ENCODE measurements around the gene HNRNPA2B1. TPM values are rescaled to one million over a fixed set of nuclear protein-coding genes. Genes with fewer than 3 reads are reported as not detected.
"Not testable (repeated sequence)": the region's sequence is repeated elsewhere in the genome, so short reads cannot be mapped to it uniquely, and the experiment has no call there.

The HNRNPA2B1 gene
- total RNA-seq, 1 donor = 82.9 TPM

GRCh38 chr7:26179826-26180497, 20.6 kb downstream of the HNRNPA2B1 start:
- Histone ChIP-seq H3K27me3 (ENCODE audit: insufficient read depth, low read length) (no peaks in the 10 kb centered on the region), H4K20me1 (ENCODE audit: insufficient read depth, low read length) (peaks cover 10% of the 10 kb centered on the region), H3K9me3 (ENCODE audit: low read depth, low read length) (no peaks in the 10 kb centered on the region), H3K4me3 (ENCODE audit: insufficient read depth, low read length) (no peak overlapping the region), H2AFZ (ENCODE audit: low read length) (no peak overlapping the region), H3K4me1 (ENCODE audit: insufficient read depth, low read length) (no peaks in the 10 kb centered on the region), H3K4me2 (ENCODE audit: insufficient read depth, low read length) (no peak overlapping the region), H3K36me3 (ENCODE audit: insufficient read depth, low read length) (no peaks in the 10 kb centered on the region), H3K27ac (ENCODE audit: low read depth, low read length) (no peak overlapping the region), H3K79me2 (ENCODE audit: insufficient read depth, low read length) (no peaks in the 10 kb centered on the region)
- TF ChIP-seq, protein P1, sequence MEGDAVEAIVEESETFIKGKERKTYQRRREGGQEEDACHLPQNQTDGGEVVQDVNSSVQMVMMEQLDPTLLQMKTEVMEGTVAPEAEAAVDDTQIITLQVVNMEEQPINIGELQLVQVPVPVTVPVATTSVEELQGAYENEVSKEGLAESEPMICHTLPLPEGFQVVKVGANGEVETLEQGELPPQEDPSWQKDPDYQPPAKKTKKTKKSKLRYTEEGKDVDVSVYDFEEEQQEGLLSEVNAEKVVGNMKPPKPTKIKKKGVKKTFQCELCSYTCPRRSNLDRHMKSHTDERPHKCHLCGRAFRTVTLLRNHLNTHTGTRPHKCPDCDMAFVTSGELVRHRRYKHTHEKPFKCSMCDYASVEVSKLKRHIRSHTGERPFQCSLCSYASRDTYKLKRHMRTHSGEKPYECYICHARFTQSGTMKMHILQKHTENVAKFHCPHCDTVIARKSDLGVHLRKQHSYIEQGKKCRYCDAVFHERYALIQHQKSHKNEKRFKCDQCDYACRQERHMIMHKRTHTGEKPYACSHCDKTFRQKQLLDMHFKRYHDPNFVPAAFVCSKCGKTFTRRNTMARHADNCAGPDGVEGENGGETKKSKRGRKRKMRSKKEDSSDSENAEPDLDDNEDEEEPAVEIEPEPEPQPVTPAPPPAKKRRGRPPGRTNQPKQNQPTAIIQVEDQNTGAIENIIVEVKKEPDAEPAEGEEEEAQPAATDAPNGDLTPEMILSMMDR (IDR thresholded peaks at IDR 0.05; ENCODE audit: extremely low read depth, low read depth, low read length) = no peak
- no peak for DNase-seq (ENCODE audit: insufficient read length, low spot score, missing footprints)

DNA sequence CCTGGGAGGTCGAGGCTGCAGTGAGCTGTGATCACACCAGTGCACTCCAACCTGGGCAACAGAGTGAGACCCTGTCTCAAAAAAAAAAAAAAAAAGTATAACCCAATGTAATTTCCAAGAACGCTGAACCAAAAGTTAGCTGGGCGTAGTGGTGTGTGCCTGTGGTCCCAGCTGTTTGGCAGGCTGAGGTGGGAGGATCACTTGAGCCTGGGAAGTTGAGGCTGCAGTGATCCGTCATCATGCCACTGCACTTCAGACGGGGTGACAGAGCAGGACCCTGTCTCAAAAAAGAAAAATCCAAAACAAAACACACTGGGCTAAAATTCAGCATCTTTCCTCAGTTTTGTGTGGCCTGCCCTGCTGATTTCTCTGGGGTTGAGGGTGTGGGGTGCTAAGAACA, 21.1 kb downstream of the HNRNPA2B1 start:
- no peak overlapping the region for H3K4me3 ChIP-seq (ENCODE audit: insufficient read depth, low read length)
- no peaks in the 10 kb centered on the region for H3K79me2 ChIP-seq (ENCODE audit: insufficient read depth, low read length)
- H3K27me3 ChIP-seq (ENCODE audit: insufficient read depth, low read length) = no peaks in the 10 kb centered on the region
- no peak for DNase-seq (ENCODE audit: insufficient read length, low spot score, missing footprints)
- no peaks in the 10 kb centered on the region for H3K9me3 ChIP-seq (ENCODE audit: low read depth, low read length)
- no peaks in the 10 kb centered on the region for H3K4me1 ChIP-seq (ENCODE audit: insufficient read depth, low read length)
- no peaks in the 10 kb centered on the region for H3K36me3 ChIP-seq (ENCODE audit: insufficient read depth, low read length)
- no peak overlapping the region for H3K27ac ChIP-seq (ENCODE audit: low read depth, low read length)
- H4K20me1 ChIP-seq (ENCODE audit: insufficient read depth, low read length) = peaks cover 5% of the 10 kb centered on the region
- H3K4me2 ChIP-seq (ENCODE audit: insufficient read depth, low read length) = no peak overlapping the region
- no peak overlapping the region for H2AFZ ChIP-seq (ENCODE audit: low read length)
- TF ChIP-seq, protein P1 (IDR thresholded peaks at IDR 0.05; ENCODE audit: extremely low read depth, low read depth, low read length) = no peak

GRCh38 chr7:26178272-26178960, 22.1 kb downstream of the HNRNPA2B1 start:
- H3K27ac ChIP-seq (ENCODE audit: low read depth, low read length) = no peak overlapping the region
- H3K36me3 ChIP-seq (ENCODE audit: insufficient read depth, low read length) = no peaks in the 10 kb centered on the region
- H3K79me2 ChIP-seq (ENCODE audit: insufficient read depth, low read length) = no peaks in the 10 kb centered on the region
- TF ChIP-seq, protein P1 (IDR thresholded peaks at IDR 0.05; ENCODE audit: extremely low read depth, low read depth, low read length) = no peak
- DNase-seq (ENCODE audit: insufficient read length, low spot score, missing footprints) = peak; percentile 74
- peaks cover 4% of the 10 kb centered on the region for H3K27me3 ChIP-seq (ENCODE audit: insufficient read depth, low read length)
- no peak overlapping the region for H2AFZ ChIP-seq (ENCODE audit: low read length)
- H4K20me1 ChIP-seq (ENCODE audit: insufficient read depth, low read length) = peaks cover 3% of the 10 kb centered on the region
- H3K4me2 ChIP-seq (ENCODE audit: insufficient read depth, low read length) = no peak overlapping the region
- H3K4me3 ChIP-seq (ENCODE audit: insufficient read depth, low read length) = no peak overlapping the region
- no peaks in the 10 kb centered on the region for H3K9me3 ChIP-seq (ENCODE audit: low read depth, low read length)
- H3K4me1 ChIP-seq (ENCODE audit: insufficient read depth, low read length) = no peaks in the 10 kb centered on the region

DNA sequence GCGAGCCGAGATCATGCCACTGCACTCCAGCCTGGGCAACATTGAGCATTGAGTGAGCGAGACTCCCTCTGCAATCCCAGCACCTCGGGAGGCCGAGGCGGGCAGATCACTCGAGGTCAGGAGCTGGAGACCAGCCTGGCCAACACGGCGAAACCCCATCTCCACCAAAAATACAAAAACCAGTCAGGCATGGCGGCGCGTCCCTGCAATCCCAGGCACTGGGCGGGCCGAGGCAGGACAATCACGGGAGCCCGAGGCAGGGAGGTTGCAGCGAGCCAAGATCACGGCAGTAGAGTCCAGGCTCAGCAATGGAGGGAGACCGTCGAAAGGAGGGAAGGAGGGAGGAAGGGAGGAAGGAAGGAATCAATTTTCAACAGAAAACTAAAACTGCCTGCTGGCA, 23.3 kb downstream of the HNRNPA2B1 start:
- H3K4me2 ChIP-seq (ENCODE audit: insufficient read depth, low read length); DNase-seq (ENCODE audit: insufficient read length, low spot score, missing footprints); H3K79me2 ChIP-seq (ENCODE audit: insufficient read depth, low read length); H3K9me3 ChIP-seq (ENCODE audit: low read depth, low read length); H3K4me1 ChIP-seq (ENCODE audit: insufficient read depth, low read length); H3K4me3 ChIP-seq (ENCODE audit: insufficient read depth, low read length); H3K27ac ChIP-seq (ENCODE audit: low read depth, low read length); H2AFZ ChIP-seq (ENCODE audit: low read length); H3K27me3 ChIP-seq (ENCODE audit: insufficient read depth, low read length); H4K20me1 ChIP-seq (ENCODE audit: insufficient read depth, low read length); H3K36me3 ChIP-seq (ENCODE audit: insufficient read depth, low read length): not testable (repeated sequence)

DNA sequence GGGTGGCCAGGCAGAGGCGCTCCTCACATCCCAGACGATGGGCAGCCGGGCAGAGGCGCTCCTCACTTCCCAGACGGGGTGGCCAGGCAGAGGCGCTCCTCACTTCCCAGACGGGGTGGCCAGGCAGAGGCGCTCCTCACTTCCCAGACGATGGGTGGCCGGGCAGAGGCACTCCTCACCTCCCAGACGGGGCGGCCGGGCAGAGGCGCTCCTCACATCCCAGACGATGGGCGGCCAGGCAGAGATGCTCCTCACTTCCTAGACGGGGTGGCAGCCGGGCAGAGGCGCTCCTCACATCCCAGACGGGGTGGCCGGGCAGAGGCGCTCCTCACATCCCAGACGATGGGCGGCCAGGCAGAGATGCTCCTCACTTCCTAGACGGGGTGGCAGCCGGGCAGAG, 23.9 kb downstream of the HNRNPA2B1 start:
- not testable (repeated sequence) for H3K9me3 ChIP-seq (ENCODE audit: low read depth, low read length); H2AFZ ChIP-seq (ENCODE audit: low read length); H3K27me3 ChIP-seq (ENCODE audit: insufficient read depth, low read length); DNase-seq (ENCODE audit: insufficient read length, low spot score, missing footprints); H3K79me2 ChIP-seq (ENCODE audit: insufficient read depth, low read length); H3K4me1 ChIP-seq (ENCODE audit: insufficient read depth, low read length); H3K27ac ChIP-seq (ENCODE audit: low read depth, low read length); H3K4me2 ChIP-seq (ENCODE audit: insufficient read depth, low read length); H3K36me3 ChIP-seq (ENCODE audit: insufficient read depth, low read length); H3K4me3 ChIP-seq (ENCODE audit: insufficient read depth, low read length); H4K20me1 ChIP-seq (ENCODE audit: insufficient read depth, low read length)

GRCh38 chr7:26175903-26176302, 24.6 kb downstream of the HNRNPA2B1 start:
- not testable (repeated sequence) for H3K27ac ChIP-seq (ENCODE audit: low read depth, low read length)

More at GRCh38 chr7:26175903-26176302, 24.6 kb downstream of the HNRNPA2B1 start:
- H3K4me3 ChIP-seq (ENCODE audit: insufficient read depth, low read length); H3K27me3 ChIP-seq (ENCODE audit: insufficient read depth, low read length); H3K4me1 ChIP-seq (ENCODE audit: insufficient read depth, low read length); H3K36me3 ChIP-seq (ENCODE audit: insufficient read depth, low read length); DNase-seq (ENCODE audit: insufficient read length, low spot score, missing footprints); H4K20me1 ChIP-seq (ENCODE audit: insufficient read depth, low read length); H3K9me3 ChIP-seq (ENCODE audit: low read depth, low read length); H3K4me2 ChIP-seq (ENCODE audit: insufficient read depth, low read length); H2AFZ ChIP-seq (ENCODE audit: low read length); H3K79me2 ChIP-seq (ENCODE audit: insufficient read depth, low read length): not testable (repeated sequence)
